ENCODE data around the gene S100A7.
A peak's percentile ranks its signal among the peaks of the same experiment; 100 is the strongest.

Gene S100A7

GRCh38 chr1:153490272-153491051, 30.0 kb upstream of the S100A7 start:
- no peak overlapping the region for H2AFZ ChIP-seq (ENCODE audit: low read depth, low read length)
- no peak overlapping the region for H3K18ac ChIP-seq (ENCODE audit: low read depth in 1 of 2, low read length in 2 of 2)
- H3K9me3 ChIP-seq (ENCODE audit: control insufficient read depth, low read length) = no peaks in the 10 kb centered on the region
- no peaks in the 10 kb centered on the region for H3K4me1 ChIP-seq (ENCODE audit: control insufficient read depth, insufficient read depth, low read depth, low read length)
- H2BK120ac ChIP-seq (ENCODE audit: low read depth, low read length) = no peak overlapping the region
- no peak overlapping the region for H3K27ac ChIP-seq (ENCODE audit: low read length, poor library complexity, severe bottlenecking)
- peak overlapping the region in 1 of 2 experiments; percentile 41 for H3K4me3 ChIP-seq (ENCODE audit: insufficient read depth in 1 of 2, low read depth in 1 of 2, low read length in 2 of 2)
- no peak overlapping the region for H2BK15ac ChIP-seq (ENCODE audit: low read depth, poor library complexity, severe bottlenecking)
- H3K27me3 ChIP-seq (ENCODE audit: control insufficient read depth in 1 of 2, insufficient read depth in 1 of 2, low read length in 2 of 2) = peaks cover 0 to 26% of the 10 kb centered on the region in 2 experiments
- no peaks in the 10 kb centered on the region for H3K36me3 ChIP-seq (ENCODE audit: control insufficient read depth in 1 of 2, insufficient read depth in 2 of 2, low read depth in 1 of 2, low read length in 2 of 2)
- H2BK5ac ChIP-seq (ENCODE audit: low read depth, low read length, poor library complexity, severe bottlenecking) = no peak overlapping the region
- H3K79me1 ChIP-seq (replicated peaks; ENCODE audit: low read length, poor library complexity, severe bottlenecking) = no peaks in the 10 kb centered on the region
- H3K4ac ChIP-seq (ENCODE audit: low read depth in 1 of 2, low read length in 2 of 2) = no peak overlapping the region
- no peak overlapping the region for H4K8ac ChIP-seq (ENCODE audit: low read length)
- 65% methylated on average over 12 of the region's 12 CpGs for WGBS
- no peak overlapping the region for H3K4me2 ChIP-seq (ENCODE audit: low read length, poor library complexity, severe bottlenecking)
- no peak overlapping the region for H2AK5ac ChIP-seq (ENCODE audit: low read length, severe bottlenecking)
- H3K23ac ChIP-seq (ENCODE audit: low read length in 2 of 2) = no peak overlapping the region
- peak; percentile 58 for DNase-seq
- H2BK12ac ChIP-seq (ENCODE audit: low read length in 2 of 2) = no peak overlapping the region
- no peak overlapping the region for H4K91ac ChIP-seq (ENCODE audit: low read length)
- no peak overlapping the region for H3K14ac ChIP-seq (ENCODE audit: low read length in 2 of 2)
- H3K9ac ChIP-seq (ENCODE audit: low read length) = peak overlapping the region; percentile 57

DNA sequence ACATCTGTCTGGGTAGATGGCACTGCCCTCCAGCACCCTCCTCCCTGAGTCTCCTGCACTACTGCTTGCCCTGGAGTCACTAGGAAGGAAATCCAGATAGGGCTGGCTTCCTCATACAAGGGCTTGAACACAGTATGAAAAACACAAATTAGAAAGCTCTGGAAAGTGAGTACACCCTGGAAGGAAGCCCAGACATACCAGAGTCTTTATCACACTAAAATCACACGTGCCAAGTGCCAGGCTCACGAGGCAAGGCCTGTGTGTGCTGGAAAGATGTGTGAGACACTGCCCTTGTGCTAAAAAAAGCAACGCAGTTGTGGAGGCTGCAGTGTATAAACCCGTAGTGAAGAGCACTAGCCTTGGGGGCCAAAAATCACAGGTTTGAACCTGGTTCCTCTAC, 28.3 kb upstream of the S100A7 start:
- no peak overlapping the region for H3K4me3 ChIP-seq (ENCODE audit: insufficient read depth in 1 of 2, low read depth in 1 of 2, low read length in 2 of 2)
- no peak overlapping the region for H2AFZ ChIP-seq (ENCODE audit: low read depth, low read length)
- no peak overlapping the region for H2BK12ac ChIP-seq (ENCODE audit: low read length in 2 of 2)
- H3K27me3 ChIP-seq (ENCODE audit: control insufficient read depth in 1 of 2, insufficient read depth in 1 of 2, low read length in 2 of 2) = peaks cover 10 to 42% of the 10 kb centered on the region in 2 experiments
- no peak overlapping the region for H2BK5ac ChIP-seq (ENCODE audit: low read depth, low read length, poor library complexity, severe bottlenecking)
- no peak overlapping the region for H3K14ac ChIP-seq (ENCODE audit: low read length in 2 of 2)
- H3K23ac ChIP-seq (ENCODE audit: low read length in 2 of 2) = no peak overlapping the region
- H4K8ac ChIP-seq (ENCODE audit: low read length) = no peak overlapping the region
- H2AK5ac ChIP-seq (ENCODE audit: low read length, severe bottlenecking) = no peak overlapping the region
- no peak overlapping the region for H2BK15ac ChIP-seq (ENCODE audit: low read depth, poor library complexity, severe bottlenecking)
- no peaks in the 10 kb centered on the region for H3K9me3 ChIP-seq (ENCODE audit: control insufficient read depth, low read length)
- DNase-seq = no peak
- H4K91ac ChIP-seq (ENCODE audit: low read length) = no peak overlapping the region
- H3K9ac ChIP-seq (ENCODE audit: low read length) = peak overlapping the region; percentile 39
- H3K79me1 ChIP-seq (replicated peaks; ENCODE audit: low read length, poor library complexity, severe bottlenecking) = no peaks in the 10 kb centered on the region
- WGBS = 60% methylated on average over 4 of the region's 4 CpGs
- H3K4me1 ChIP-seq (ENCODE audit: control insufficient read depth, insufficient read depth, low read depth, low read length) = no peaks in the 10 kb centered on the region
- no peak overlapping the region for H3K4ac ChIP-seq (ENCODE audit: low read depth in 1 of 2, low read length in 2 of 2)
- H3K36me3 ChIP-seq (ENCODE audit: control insufficient read depth in 1 of 2, insufficient read depth in 2 of 2, low read depth in 1 of 2, low read length in 2 of 2) = no peaks in the 10 kb centered on the region
- H3K4me2 ChIP-seq (ENCODE audit: low read length, poor library complexity, severe bottlenecking) = no peak overlapping the region
- H2BK120ac ChIP-seq (ENCODE audit: low read depth, low read length) = no peak overlapping the region
- no peak overlapping the region for H3K27ac ChIP-seq (ENCODE audit: low read length, poor library complexity, severe bottlenecking)
- no peak overlapping the region for H3K18ac ChIP-seq (ENCODE audit: low read depth in 1 of 2, low read length in 2 of 2)

DNA sequence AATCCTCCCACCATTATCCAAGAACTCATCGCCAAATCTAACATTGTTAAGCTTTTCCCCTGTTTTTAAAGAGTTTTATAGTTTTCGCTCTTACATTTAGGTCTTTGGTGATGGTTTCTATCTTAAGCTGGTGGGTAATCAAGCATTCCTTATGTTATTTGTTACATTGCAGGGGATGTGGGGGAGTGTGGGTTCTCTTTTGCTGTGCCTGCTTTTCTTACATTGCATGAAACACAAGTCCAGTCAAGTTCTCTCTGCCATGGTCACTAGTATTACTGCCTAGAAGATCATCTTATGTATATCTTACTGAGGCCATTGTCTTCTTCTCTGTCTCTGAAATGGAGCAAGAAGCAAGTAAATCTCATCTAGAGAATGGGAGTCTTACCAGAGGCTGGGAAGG, 27.3 kb upstream of the S100A7 start:
- peaks cover 12 to 43% of the 10 kb centered on the region in 2 experiments for H3K27me3 ChIP-seq (ENCODE audit: control insufficient read depth in 1 of 2, insufficient read depth in 1 of 2, low read length in 2 of 2)
- no peak overlapping the region for H2BK12ac ChIP-seq (ENCODE audit: low read length in 2 of 2)
- no peak overlapping the region for H2BK15ac ChIP-seq (ENCODE audit: low read depth, poor library complexity, severe bottlenecking)
- H3K4me1 ChIP-seq (ENCODE audit: control insufficient read depth, insufficient read depth, low read depth, low read length) = no peaks in the 10 kb centered on the region
- H2BK120ac ChIP-seq (ENCODE audit: low read depth, low read length) = no peak overlapping the region
- H4K91ac ChIP-seq (ENCODE audit: low read length) = no peak overlapping the region
- no peak overlapping the region for H4K8ac ChIP-seq (ENCODE audit: low read length)
- H2AFZ ChIP-seq (ENCODE audit: low read depth, low read length) = no peak overlapping the region
- no peak for DNase-seq
- H3K23ac ChIP-seq (ENCODE audit: low read length in 2 of 2) = no peak overlapping the region
- no peaks in the 10 kb centered on the region for H3K36me3 ChIP-seq (ENCODE audit: control insufficient read depth in 1 of 2, insufficient read depth in 2 of 2, low read depth in 1 of 2, low read length in 2 of 2)
- H2BK5ac ChIP-seq (ENCODE audit: low read depth, low read length, poor library complexity, severe bottlenecking) = no peak overlapping the region
- H3K9me3 ChIP-seq (ENCODE audit: control insufficient read depth, low read length) = no peaks in the 10 kb centered on the region
- no peaks in the 10 kb centered on the region for H3K79me1 ChIP-seq (replicated peaks; ENCODE audit: low read length, poor library complexity, severe bottlenecking)
- no peak overlapping the region for H3K14ac ChIP-seq (ENCODE audit: low read length in 2 of 2)
- H3K18ac ChIP-seq (ENCODE audit: low read depth in 1 of 2, low read length in 2 of 2) = no peak overlapping the region
- no peak overlapping the region for H3K9ac ChIP-seq (ENCODE audit: low read length)
- no peak overlapping the region for H2AK5ac ChIP-seq (ENCODE audit: low read length, severe bottlenecking)
- 100% methylated on average over 1 of the region's 2 CpGs for WGBS
- H3K27ac ChIP-seq (ENCODE audit: low read length, poor library complexity, severe bottlenecking) = no peak overlapping the region
- H3K4me3 ChIP-seq (ENCODE audit: insufficient read depth in 1 of 2, low read depth in 1 of 2, low read length in 2 of 2) = no peak overlapping the region
- H3K4me2 ChIP-seq (ENCODE audit: low read length, poor library complexity, severe bottlenecking) = no peak overlapping the region
- no peak overlapping the region for H3K4ac ChIP-seq (ENCODE audit: low read depth in 1 of 2, low read length in 2 of 2)

- Histone ChIP-seq H3K4me1 (ENCODE audit: control insufficient read depth, insufficient read depth, low read depth, low read length) (no peaks in the 10 kb centered on the region), H4K91ac (ENCODE audit: low read length) (no peak overlapping the region), H2BK15ac (ENCODE audit: low read depth, poor library complexity, severe bottlenecking) (no peak overlapping the region), H2AFZ (ENCODE audit: low read depth, low read length) (no peak overlapping the region), H3K14ac (ENCODE audit: low read length in 2 of 2) (no peak overlapping the region), H2BK12ac (ENCODE audit: low read length in 2 of 2) (no peak overlapping the region), H3K36me3 (ENCODE audit: control insufficient read depth in 1 of 2, insufficient read depth in 2 of 2, low read depth in 1 of 2, low read length in 2 of 2) (no peaks in the 10 kb centered on the region), H3K4me3 (ENCODE audit: insufficient read depth in 1 of 2, low read depth in 1 of 2, low read length in 2 of 2) (no peak overlapping the region), H3K27me3 (ENCODE audit: control insufficient read depth in 1 of 2, insufficient read depth in 1 of 2, low read length in 2 of 2) (peaks cover 17 to 35% of the 10 kb centered on the region in 2 experiments), H3K18ac (ENCODE audit: low read depth in 1 of 2, low read length in 2 of 2) (no peak overlapping the region), H3K4ac (ENCODE audit: low read depth in 1 of 2, low read length in 2 of 2) (no peak overlapping the region), H3K9ac (ENCODE audit: low read length) (no peak overlapping the region), H2BK5ac (ENCODE audit: low read depth, low read length, poor library complexity, severe bottlenecking) (no peak overlapping the region), H3K23ac (ENCODE audit: low read length in 2 of 2) (no peak overlapping the region), H2AK5ac (ENCODE audit: low read length, severe bottlenecking) (no peak overlapping the region), H2BK120ac (ENCODE audit: low read depth, low read length) (no peak overlapping the region), H3K79me1 (replicated peaks; ENCODE audit: low read length, poor library complexity, severe bottlenecking) (no peaks in the 10 kb centered on the region), H3K9me3 (ENCODE audit: control insufficient read depth, low read length) (no peaks in the 10 kb centered on the region), H3K4me2 (ENCODE audit: low read length, poor library complexity, severe bottlenecking) (no peak overlapping the region), H3K27ac (ENCODE audit: low read length, poor library complexity, severe bottlenecking) (no peak overlapping the region), H4K8ac (ENCODE audit: low read length) (no peak overlapping the region)
- WGBS = 53% methylated on average over 2 of the region's 2 CpGs
- no peak for DNase-seq
Observed at GRCh38 chr1:153485863-153486262, 25.4 kb upstream of the S100A7 start.
